ENCODE data around the gene SSC5D.

Gene SSC5D

DNA sequence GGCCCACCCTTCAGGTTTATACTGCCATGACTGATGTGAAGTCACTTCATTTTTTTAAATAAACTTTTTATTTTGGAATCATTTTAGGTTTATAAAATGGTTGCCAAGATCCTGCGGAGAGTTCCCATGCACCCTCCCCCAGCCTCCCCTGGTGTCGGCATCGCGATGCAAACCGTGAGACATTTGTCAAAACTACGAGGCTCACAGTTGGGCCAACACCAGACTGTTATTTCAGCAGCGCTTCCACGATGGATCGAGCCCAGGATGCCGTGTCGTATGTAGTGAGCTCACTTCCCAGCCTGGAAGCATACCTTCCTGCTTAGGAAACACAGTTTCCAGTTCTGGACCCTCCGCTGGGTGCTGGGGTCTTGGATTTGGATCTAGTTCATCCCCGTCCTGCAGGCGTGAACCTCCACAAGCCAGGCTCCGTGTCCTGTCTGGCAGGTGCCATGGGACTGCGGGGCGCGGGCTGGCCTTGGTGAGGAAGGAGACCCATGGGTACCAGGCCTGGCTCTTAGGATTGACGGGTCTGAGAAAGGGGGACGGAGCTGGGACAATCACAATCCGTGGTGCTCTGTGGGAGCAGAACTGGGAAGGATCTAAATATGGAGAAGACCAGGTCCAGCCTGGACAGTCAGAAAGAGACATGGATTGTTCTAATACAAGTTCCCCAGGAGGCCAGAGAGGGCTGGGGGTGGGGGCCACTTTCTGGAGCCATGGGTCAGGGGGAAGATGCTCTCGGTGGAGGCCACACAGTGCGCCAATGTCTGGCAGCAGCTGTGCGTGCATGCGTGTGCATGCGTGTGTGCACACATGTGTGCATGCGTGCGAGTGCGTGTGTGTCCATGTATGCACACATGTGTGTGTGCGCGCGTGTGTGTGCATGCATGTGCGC lies 51.1 kb downstream of the SSC5D start:
- no peak for DNase-seq

DNA sequence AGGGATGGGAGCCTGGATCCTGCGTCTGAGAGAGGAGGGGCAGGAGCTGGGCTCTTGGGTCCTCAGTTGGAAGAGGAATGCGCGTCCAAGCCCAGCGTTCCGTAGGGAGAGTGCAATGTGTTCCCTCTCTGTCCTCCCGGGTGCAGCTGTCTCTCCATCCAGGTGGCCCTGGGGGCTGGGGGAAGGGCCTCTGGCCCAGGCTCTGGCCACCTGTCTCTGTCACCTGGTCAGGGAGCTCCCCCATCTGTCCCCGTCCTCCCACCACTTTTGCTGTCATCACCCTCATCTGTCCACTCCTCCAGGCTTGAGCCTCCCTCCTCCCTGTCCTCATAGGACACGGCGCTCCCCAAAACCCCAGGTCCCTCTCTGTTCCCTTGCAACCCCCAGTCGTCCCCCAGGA lies 52.4 kb downstream of the SSC5D start:
- DNase-seq: no peak

DNA sequence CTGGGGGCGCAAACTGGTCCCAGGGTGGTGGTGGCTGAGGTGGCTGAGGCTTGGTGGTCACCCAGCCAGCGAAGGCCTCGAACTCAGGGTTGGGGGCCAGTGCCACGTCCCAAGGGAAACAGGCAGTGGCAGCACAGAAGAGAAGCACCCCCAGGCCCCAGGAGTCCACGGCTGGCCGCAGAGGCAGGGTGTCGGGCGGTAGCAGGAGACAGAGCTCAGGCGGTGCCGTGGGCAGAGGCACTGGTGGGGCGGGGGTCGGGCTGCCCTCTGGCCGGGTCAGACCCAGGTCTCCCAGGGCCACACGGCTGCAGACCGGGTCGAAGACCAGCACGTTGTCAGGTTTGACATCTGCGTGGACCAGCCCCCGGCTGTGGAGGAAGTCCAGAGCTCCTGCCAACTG lies 52.9 kb downstream of the SSC5D start:
- no peak for DNase-seq

DNA sequence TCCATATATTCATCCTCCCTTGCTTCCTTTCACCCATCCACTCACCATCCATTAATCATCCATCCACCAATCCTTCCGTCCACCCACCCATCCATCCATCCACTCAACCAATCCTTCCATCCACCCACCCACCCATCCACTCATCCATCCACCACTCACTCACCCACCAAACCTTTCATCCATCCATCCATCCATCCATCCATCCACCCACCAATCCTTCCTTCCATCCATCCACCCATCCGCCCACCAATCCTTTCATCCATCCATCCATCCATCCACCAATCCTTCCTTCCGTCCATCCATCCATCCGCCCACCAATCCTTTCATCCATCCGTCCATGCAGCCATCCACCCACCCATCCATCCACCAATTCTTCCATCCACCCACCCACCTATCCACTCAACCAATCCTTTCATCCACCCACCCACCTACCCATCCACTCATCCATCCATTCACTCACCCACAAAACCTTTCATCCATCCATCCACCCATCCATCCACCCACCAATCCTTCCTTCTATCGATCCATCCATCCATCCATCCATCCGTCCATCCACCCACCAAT lies 54.1 kb downstream of the SSC5D start:
- DNase-seq: no peak

DNA sequence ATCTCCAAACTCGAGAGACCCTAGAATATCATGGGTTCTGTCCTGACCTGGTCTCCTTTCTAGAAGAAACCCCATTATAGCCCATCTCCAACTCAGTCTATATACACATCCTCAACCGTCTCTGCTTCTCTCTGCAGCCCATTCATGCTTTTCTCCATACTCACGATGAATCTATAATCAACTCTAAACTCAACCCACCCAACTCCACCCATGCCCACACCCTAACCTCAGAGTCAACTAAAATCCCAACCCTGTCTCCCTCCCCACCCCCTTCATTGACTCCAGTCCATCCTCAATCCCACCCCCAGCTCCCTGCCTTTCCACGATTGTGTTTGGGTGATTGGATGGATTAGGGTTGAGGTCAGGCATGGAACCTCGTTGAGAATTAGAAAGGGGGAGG lies 55.3 kb downstream of the SSC5D start:
- DNase-seq: no peak

DNA sequence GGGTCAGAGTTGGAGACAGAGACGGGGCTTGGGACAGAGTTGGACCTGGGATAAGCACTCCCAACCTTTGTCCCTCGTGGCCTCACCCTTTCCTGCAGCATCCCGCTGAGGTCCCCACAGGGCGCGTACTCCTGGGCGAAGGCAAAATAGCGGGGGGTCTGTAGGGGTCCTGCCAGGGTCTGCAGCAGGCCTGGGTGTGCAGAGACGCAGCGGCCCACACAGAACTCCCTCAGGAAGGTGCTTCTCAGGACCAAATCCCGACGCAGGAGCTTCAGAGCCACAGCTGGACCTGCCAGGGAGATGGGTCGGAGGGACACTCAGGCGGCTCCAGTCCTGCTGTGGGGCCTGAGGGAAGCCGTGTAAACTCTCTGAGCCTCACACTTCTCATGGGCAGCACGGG lies 55.8 kb downstream of the SSC5D start:
- no peak for DNase-seq

DNA sequence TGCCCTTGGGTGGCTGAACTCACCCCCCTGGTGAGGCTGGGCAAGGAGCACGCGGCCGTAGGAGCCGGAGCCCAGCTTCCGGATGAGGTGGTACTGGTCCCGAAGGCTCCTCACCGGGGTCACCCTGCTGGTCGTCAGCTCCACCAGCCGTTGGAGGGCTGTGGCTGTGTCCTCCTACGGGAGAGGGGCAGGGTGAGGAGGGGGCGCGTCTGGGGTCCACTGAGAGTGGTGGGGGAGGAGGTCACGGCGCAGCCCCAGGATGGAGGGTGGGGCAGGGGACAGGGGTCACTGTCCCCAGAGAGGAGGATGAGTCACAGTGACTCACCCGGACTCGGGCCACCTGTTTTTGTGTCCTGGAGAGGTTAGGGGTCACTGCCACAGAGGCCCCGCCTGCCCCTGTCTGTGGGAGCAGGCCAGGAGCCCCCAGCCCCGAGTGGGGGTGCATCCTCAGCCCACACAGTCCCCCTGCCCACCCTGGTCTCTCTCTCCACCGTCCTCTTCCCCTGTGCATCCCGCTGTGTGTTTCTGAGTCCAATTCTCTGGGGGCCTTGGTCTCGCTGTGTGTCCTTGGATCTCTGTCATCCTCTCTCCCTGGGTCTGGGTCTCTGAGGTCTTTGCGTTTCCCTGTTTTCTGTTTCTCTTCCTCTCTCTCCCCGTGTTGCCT lies 56.7 kb downstream of the SSC5D start:
- DNase-seq: no peak

DNA sequence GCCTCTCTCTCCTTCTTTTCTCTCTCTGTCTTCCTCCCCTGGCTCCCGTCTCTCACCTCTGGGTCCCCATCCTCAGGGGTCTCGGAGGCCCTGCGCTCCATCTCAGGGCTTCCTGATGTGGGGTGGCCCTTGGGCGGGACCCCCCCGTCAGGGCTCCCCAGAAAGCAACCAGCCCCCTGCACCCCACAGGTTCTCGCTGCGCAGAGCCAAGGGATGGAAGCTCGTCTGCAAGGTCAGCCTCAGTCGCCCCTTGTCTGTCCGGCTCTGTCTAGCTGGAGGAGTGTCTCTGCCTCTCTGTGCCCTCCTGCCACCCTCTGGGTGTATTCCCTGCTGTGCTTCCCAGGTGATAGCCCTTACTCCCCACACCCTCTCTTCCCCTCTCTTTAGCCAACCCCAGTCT lies 57.2 kb downstream of the SSC5D start, which contains the start of gene SBK3:
TSS of gene SBK3 (minus strand) at position 101 of the 400 bp plus-strand sequence. CDS start at position 101, 0 bp downstream.
- no peak for DNase-seq

DNA sequence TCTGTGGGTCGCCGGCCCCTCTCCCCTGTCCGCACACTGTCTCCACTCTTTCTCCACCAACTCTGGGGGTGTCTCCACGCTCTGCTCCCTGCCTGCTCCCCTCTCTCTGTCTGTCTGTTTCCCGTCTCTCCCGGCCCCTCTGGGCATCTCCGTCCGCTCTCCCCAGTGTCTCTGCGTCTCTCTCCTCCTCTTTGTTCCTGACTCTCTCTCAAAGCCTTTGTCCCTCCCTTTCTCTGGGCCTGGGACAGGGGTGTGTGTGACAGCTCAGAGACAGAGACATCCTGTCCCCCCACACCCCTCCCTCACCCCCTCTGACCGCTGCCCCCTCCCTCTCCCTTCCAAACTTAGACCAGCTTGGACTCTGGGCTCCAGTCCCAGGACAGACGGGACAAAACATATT lies 57.8 kb downstream of the SSC5D start:
- DNase-seq: no peak

DNA sequence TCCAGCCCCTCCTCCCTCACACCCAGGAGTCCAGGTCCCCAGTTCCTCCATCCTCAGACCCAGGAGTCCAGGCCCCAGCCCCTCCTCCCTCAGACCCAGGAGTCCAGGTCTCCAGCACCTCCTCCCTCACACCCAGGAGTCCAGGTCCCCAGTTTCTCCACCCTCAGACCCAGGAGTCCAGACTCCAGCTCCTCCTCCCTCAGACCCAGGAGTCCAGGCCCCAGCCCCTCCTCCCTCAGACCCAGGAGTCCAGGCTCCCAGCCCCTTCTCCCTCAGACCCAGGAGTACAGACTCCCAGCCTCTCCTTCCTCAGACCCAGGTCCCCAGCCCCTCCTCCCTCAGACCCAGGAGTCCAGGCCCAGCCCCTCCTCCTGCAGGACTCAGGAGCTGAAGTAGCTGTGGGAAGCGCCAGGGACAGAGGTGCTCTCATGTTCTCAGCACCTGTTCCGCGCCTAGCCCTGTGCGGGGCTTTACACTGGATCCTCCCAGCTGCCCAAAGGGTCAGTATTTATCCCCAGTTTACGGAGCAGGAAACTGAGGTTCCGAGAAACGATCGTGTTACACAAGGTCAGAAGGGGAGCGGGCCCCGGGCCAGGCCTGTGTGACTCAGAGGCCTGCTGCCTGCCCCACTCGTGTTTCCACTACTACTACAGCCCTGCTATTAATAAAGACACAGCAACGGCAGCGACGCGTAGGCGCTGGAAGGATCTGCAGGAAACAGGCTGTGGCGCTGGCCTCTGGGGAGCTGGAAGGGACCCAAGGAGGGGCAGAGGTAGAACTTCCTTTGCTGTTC lies 58.8 kb downstream of the SSC5D start:
- DNase-seq: no peak

DNA sequence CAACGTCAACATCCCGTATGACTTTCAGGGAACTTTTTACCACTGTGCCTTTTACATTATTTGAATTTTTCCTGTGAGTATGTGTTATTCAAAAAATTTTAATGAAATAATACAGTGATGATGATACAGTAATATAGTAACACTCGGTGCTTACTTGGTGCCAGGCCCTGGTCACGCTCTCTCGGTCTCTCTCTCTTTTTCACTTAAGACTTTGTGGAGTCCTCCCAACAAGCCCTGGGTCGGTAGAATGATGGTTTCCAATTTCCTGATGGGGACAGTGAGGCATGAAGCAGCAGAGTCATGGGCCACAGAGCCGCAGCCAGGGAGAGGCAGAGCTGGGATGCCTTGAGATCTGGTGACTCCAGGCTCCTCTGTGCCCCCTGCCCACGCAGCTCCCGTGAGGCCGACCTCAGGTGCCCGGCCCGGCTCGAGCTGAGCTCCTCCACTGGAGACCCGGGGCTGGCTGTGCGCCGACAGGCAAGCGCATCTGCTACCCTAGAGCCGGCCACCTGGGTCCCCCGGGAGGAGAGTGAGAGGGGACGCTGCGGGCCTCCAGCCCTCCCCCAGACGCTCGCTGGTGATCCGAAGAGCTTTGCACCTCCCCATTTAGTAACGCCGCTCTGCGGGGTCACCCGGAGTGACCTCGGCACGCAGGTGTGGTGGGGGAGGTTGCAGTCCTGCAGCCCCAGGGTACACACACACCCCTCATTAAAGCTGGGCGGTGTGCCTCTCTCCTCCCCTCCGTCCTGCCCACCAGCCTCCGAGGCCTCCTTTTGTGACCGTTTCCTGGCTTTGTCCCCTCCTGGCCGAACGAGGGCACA lies 61.5 kb downstream of the SSC5D start:
- no peak for DNase-seq

DNA sequence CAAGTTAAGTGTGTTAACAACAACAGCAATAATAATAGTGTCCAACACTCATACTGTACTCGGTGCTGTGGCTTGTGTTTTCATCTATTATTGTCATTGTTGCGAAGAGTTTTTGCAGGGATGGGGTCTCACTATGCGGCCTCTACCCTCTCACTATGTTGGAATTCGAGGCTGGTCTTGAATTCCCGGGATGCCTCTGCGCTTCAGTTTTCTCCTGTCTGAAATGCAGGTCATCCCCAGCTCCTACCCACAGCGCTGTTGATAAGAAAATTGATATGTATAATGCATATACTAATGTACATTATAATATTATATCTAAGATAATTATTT lies 62.0 kb downstream of the SSC5D start:
- DNase-seq: no peak

DNA sequence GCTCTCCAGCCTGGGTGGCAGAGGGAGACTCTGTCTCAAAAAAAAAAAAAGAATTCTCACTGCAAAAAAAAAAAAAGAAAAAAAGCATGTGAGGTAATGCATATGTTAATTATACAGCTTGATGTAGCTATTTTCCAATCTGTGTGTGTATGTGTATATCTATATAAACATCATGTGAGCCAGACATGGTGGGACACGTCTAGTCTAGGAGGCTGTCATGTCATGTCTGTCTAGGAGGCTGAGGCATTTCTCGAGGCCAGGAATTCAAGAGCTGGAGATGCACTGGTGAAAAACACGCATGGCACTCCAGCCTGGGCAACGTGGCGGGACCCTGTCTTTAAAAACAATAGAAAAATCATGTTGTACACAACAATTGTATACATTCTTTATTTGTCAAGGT lies 64.0 kb downstream of the SSC5D start:
- no peak for DNase-seq

DNA sequence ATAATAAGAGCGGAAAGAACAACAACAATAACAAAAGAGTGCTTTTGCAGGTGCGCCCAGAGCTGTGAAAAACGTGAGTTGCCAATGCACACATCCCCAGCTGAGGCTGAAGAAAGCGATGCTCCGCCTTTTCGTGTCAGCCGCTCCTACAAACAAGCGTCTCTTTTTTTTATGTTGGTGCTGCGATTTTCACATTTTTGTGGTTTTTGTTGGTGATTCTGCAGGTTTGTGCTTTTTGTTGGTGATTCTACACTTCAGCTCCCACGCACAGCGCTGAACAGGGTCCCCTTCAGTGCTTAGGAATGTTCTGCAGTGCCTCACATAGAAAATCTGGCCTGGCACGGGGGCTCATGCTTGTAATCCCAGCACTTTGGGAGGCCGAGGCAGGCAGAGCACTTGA lies 64.4 kb downstream of the SSC5D start:
- DNase-seq: no peak

DNA sequence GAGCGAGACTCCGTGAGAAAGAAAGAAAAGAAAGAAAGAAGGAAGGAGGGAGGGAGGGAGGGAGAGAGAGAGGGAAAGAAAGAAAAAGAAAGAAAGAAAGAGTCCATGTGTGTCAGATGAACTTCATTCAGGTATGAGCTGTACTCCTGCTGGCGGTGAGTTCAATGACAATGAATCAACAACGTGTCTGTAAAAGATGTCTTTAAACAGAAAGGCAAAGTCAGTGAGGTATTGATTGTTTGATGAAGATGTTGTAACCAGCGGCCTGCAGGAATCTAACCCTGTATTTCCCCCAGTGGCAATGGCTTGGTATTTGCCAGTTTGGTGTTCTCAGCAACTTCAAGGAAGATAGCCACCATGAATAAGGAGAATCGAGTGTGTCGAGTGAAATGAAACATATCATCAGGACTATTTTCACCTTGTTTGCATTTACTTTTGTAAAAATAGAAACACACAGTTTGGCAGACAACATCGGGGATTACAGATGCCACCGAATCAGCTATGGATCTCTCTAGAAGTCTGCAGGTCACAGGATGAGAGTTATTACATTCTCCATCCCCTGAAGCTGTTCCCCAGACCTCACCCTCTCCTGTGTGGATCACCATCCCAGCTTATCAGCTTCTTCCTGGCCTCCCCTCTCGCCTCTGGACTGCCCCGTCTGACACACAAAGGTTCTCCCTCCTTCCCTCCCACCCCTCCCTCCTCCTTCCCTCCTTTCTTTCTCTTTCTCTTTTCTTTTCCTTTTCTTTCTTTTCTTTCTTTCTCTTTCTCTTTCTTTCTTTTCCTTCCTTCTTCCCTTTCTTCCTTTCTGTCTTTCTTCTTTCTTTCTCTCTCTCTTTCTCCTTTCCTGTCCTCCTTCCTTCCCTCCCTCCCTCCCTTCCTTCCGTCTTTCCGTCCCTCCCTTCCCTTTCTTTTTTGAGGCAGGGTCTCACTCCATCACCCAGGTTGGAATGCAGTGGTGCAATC lies 65.3 kb downstream of the SSC5D start:
- no peak for DNase-seq

DNA sequence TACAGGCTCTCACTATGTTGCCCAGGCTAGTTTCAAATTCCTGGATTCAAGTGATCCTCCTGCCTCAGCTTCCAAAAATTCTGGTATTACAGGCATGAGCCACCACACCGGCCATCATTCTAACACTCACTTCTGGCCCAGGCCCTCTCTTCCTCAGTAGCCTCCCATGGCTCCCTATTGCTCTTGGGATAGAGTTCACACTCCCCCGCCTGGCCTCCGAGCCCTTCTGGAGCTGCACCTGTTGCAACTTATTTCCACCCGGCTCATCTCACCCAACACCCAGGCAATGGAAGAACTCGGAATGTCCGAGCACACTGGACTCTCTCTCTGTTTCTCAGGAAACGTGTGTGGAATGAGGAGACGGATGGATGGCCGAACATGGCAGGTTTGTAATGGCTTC lies 66.1 kb downstream of the SSC5D start:
- no peak for DNase-seq

DNA sequence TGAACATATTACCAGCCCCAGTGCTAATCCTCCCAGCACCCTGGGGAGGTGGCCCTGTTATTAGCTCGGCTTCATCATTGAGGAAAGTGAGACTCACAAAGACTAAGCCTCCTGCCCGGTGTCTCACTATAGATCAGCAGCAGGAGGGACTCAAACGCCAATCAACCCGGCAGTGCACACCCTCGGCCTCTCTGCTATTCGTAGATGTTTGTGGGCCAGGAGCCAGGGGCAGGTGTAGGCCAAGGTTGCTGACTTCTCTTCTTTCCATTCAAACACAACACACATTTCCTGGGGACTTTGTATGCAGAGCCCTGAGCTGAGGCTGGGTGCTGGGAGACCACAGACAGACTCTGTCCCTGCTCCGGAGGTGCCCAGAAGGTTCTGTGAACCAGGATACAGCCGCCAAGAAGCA lies 66.5 kb downstream of the SSC5D start:
- DNase-seq: no peak

DNA sequence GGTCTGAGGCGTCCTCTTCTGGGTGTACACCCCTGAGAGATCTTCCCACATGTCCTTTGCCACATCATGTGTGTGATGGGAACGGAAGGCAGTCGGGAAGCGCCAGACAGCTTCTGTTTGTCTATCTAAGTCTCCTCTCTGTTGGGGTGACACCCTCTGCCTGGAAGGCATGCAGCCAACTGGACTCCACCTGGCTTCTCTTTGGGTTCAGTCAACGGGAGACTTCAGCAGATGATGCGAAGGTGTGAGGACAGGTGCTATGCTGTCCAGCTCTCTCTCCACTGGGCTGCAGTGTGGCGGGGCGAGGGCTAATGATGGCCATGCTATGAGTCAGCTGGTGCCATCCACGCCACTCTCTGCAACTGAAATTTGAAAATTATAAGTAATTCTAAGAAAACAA lies 71.4 kb downstream of the SSC5D start:
- no peak for DNase-seq

DNA sequence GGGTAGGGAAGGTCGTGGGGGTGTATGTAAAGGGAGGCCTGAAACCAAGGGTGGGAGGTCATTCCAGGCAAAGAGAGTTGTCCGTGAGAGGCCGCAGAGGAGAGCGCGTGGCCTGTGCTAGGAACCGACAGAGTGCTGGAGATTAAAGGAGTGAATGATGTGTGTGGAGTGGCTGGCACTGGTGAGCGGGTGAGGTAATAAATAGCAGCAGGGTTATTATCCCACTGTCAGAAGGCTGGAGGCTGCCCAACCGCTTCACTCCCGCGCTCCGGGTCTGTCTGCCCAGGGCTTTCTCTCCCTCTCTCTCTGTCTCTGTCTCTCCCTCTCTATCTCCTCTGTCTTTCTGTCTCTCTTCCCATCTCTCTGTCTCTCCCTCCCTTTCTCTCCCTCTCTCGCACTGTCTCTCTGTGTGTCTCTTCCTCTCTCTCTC lies 75.0 kb downstream of the SSC5D start:
- no peak for DNase-seq

DNA sequence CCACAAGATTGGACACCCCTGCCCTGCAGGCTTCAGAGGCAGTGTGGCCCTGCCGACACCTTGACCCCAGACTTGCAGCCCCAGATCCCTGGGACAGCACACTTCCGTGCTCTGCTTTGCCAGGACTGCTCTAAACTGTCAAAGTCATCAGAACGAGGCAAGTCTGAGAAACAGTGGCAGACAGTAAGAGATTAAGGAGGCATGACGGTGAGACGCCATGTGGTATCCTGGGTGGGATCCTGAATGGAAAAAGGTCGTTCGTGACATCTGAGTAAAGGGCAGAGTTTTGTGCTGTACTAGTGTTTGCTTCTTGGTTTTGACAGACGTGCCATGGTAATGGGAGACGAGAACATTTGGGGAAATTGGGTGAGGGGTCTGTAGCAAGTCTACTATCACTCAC lies 78.6 kb downstream of the SSC5D start:
- DNase-seq: no peak

DNA sequence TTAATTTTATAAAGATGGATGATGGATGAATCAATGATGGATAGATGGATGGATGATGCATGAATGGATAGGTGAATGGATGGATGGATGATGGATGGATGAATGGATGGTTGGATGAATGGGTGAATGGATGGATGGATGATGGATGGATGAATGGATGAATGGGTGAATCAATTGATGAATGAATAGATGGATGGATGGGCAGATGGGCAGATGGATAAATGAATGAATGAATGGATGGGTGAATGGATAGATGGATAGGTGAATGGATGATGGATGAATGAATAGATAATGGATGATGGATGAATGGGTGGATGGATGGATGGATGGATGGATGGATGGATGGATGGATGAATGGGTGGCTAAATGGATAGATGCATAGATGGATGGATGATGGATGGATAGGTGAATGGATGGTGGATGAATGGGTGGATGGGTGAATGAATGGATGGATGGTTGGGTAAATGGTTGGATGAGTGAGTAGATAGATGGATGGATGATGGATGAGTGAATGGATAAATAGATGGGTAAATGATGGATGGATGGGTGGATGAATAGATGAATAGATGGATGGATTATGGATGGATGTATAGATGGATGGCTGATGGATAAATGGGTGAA lies 79.6 kb downstream of the SSC5D start:
- no peak for DNase-seq
